Liver (tissue), 3 donors: ENCODE measurements around the gene SLC9C1.

ENCODE experiments used
- MAX ChIP-seq: IDR thresholded peaks from 2 replicates; pipeline ENCODE4 v1.6.1; 2016; ENCODE audit warnings: antibody characterized with exemption
- RAD21 ChIP-seq, 2 donors: IDR thresholded peaks; 2 replicates each; pipeline ENCODE4 v1.6.1; 2016; ENCODE audit warnings: antibody characterized with exemption in 2 of 2, mild to moderate bottlenecking in 2 of 2
- REST ChIP-seq: IDR thresholded peaks from 2 replicates; pipeline ENCODE4 v1.6.1; 2016; ENCODE audit warnings: antibody characterized with exemption, mild to moderate bottlenecking
- TF ChIP-seq, protein P1 (sequence below): fragments of 150-350 bp; IDR thresholded peaks from 2 replicates; pipeline ENCODE4 v1.5.1; 2017; ENCODE audit warnings: improper control_type of control experiment, low read depth, low read length; ENCODE audit not compliant: missing input control
- donor health status: healthy.
- donor health status: healthy.

GRCh38 chr3:112133626-112134334 is 160.2 kb downstream of the SLC9C1 start:
- TF ChIP-seq, protein P1, sequence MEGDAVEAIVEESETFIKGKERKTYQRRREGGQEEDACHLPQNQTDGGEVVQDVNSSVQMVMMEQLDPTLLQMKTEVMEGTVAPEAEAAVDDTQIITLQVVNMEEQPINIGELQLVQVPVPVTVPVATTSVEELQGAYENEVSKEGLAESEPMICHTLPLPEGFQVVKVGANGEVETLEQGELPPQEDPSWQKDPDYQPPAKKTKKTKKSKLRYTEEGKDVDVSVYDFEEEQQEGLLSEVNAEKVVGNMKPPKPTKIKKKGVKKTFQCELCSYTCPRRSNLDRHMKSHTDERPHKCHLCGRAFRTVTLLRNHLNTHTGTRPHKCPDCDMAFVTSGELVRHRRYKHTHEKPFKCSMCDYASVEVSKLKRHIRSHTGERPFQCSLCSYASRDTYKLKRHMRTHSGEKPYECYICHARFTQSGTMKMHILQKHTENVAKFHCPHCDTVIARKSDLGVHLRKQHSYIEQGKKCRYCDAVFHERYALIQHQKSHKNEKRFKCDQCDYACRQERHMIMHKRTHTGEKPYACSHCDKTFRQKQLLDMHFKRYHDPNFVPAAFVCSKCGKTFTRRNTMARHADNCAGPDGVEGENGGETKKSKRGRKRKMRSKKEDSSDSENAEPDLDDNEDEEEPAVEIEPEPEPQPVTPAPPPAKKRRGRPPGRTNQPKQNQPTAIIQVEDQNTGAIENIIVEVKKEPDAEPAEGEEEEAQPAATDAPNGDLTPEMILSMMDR = no peak
- TF ChIP-seq RAD21 (IDR thresholded peaks at IDR 0.05) (no peak), REST (no peak), MAX (no peak)
